NCI-H69 (cell line): ENCODE results near the gene PILRB.

Source experiments
- DNase-seq: peaks from one replicate; lab custom pipeline; 2025; lab: John Stamatoyannopoulos, UW

The PILRB gene

DNA sequence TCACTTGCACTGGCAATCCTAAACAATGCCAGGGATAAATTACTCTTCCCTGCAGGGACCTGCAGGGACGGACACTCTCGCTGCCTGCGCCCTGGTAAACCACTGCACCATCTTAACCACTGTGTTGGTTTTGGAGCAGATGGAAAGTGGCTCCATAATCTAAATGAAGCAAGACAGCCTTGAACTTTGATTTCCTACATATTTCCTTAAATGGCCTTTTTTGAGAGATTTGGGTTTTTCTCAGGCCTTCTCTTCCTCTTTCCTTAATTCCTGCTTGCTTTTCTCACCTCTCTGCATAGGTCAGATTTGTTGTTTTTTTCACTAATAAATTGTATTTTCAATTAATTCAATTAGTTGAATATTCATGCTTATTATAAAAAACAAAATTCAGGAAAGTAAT lies 18.1 kb downstream of the PILRB start:
- no peak for DNase-seq

DNA sequence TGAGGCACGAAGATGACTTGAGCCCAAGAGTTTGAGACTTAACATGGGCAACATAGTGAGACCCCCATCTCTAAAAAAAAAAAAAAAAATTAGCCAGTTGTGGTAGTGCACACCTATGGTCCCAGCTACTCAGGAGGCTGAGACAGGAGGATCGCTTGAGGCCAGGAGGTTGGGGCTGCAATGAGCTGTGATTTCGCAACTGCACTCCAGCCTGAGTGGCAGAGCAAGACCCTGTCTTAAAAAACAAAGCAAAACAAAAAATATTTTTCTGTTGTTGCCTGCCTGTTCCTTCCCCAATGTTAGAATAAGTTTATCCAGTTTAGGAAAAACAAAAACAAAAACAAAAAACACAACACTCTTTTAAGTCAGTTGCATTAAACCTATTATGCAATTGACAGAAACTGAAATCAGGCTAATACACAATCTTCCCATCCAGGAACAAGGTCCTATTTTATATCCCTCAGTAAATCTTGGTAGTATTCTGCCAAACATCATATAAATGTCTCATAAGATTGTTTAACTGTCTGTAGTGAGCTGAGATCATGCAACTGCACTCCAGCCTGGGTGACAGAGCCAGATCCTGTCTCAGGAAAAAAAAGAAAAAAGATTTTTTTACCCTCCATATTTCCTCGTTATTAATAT lies 20.3 kb downstream of the PILRB start:
- no peak for DNase-seq

- DNase-seq, result no peak
Measured at GRCh38 chr7:100380196-100380595, 22.3 kb downstream of the PILRB start.

DNA sequence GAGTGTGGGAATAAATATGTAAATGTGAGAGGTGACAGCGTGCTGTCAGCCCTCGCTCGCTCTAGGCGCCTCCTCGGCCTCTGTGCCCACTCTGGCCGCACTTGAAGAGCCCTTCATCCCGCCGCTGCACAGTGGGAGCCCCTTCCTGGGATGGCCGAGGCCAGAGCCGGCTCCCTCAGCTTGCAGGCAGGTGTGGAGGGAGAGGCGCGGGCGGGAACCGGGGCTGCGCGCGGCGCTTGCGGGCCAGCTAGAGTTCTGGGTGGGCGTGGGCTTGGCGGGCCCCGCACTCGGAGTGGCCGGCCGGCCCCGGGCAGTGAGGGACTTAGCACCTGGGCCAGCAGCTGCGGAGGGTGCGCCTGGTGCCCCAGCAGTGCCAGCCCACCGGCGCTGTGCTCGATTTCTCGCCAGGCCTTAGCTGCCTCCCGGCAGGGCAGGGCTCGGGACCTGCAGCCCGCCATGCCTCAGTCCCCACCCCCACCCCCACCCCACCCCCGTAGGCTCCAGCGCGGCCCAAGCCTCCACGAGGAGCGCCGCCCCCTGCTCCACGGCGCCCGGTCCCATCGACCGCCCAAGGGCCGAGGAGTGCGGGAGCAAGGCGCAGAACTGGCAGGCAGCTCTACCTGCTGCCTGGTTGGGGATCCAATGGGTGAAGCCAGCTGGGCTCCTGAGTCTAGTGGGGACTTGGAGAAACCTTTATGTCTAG lies 23.8 kb downstream of the PILRB start:
- DNase-seq, result peak; percentile 52

- peak; percentile 92 for DNase-seq
Measured at GRCh38 chr7:100382234-100382853, 24.4 kb downstream of the PILRB start.

DNA sequence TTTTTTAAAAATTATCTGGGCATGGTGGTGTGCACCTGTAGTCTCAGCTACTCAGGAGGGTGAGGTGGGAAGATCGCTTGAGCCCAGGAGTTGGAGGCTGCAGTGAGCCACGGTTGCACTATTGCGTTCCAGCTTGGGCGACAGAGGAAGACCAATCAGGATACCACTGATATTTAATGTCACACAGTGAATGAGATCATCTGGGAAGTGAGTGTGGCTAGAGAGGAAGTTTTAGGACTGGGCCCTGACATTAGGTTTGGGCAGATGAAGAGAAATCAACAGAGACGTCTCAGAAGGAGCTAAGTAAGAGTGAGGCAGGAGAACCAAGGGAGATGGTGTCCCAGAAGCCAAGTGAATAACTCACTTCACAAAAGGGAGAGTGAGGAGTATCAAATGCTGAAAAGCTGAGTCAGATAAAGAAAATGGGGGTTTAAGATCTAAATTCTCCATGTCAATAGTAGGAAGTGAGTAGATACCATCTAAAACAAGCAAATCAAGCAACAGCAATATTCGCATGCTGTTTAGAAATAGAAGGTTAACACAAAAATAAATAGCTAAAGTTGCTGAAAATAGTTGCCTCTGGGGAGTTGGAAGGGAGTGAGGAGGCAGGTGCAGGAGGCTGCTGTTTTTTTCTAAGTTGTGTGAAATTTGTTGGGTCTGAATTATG lies 26.8 kb downstream of the PILRB start:
- no peak for DNase-seq

DNA sequence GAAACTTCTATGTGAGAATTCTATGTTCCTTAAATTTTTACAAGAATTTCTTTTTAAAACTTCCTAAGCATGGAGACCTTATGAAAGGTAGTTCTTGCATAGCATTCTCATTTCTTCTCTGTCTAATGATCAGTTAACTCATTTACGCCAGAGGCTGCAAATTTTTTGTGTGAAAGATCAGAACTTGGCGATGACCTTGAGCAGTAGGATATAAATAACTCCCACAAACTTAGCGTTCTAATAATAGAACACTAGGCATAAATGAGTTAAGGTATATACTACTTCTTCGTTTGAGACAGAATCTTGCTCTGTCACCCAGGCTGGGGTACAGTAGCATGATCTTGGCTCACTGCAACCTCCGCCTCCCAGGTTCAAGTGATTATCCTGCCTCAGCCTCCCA lies 29.0 kb downstream of the PILRB start:
- DNase-seq, result no peak

GRCh38 chr7:100387695-100388094 lies 29.8 kb downstream of the PILRB start:
- no peak for DNase-seq

DNA sequence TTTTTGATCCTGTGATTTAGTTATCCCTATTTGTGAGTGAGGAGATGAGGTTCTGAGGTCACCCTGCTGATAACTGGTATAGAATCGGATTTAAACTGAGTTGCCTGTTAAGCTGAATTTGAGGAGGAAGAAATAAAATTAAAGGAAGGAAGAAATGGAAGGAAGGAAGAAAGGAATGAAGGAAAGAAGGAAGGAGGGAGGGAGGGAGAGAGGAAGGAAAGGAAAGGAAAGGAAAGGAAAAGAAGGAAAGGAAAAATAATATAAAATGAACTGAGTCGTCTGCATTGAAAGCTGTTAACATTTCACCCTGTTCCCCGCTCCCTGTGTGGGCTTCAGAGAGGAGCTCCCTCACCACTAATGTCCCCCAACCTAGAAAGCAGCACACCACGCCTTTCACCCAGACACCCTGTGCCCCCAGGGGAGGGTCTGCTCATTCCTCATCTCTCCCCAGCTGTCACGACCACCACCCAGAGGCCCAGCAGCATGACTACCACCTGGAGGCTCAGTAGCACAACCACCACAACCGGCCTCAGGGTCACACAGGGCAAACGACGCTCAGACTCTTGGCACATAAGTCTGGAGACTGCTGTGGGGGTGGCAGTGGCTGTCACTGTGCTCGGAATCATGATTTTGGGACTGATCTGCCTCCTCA lies 31.6 kb downstream of the PILRB start:
- DNase-seq, result no peak

DNA sequence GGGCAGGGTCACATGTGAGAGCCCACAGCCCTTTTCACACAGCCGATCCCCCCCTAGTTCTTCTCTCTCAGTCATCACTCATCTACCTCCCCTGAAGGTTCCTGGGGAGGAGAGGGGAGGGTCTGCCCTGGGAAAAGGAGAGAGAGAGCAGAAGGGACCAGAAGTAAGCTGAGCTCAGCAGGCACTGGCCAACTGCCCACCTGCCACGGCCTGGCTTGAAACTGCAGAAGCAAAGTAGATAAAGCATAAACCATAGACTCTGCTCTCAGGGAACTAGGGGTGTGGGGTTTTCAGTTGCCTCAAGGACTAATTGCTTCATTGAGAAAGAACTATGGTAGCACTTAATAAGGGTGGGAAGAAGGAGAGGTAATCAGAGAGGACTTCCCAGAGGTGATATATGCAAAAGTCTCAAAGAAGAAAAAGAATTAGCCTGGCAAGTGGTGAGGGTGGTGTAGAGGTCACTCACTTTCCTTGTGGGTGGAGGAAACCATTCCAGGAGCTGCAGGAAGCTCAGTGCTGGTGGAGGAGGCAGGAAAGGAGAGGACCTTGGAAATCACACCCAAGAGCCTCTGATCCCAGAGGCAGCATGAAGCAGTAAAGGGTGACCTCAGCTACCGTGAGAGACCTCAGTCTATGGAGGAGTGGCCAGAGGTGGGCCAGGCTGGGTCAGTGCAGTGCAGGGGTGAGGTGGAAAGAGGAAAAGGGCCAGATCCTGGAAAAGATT lies 32.5 kb downstream of the PILRB start:
- no peak for DNase-seq

DNA sequence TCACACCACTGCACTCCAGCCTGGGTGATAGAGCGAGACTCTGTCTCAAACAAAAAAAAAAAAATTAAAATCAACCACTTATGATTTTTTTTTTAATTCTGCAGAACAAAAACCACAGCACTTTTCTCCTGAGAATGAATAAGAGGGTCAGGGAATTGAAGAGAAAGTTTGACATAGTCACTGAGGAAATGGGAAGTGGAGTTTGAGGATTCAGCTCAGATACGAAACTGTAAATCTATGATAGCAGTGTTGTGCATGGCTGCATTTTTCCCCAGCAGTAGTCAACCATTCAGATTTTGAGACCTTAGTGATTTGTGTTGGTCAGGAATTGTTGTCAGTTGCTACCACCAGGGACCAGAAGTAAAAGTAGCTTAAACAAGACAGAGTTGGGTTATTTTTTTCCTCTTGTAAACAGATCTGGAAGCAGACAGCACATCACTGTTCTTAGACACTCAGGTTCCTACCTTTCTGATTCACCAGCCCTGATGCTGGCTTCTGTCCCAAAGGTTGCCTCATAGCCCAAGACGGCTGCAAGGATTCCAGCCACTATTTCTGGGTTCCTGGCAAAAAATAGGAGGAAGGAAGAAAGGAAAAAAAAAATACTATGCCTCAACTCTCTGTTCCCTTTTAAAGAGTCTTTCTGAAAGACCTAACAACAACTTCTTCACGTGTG lies 35.5 kb downstream of the PILRB start:
- no peak for DNase-seq

GRCh38 chr7:100394077-100394476 lies 36.2 kb downstream of the PILRB start:
- no peak for DNase-seq

DNA sequence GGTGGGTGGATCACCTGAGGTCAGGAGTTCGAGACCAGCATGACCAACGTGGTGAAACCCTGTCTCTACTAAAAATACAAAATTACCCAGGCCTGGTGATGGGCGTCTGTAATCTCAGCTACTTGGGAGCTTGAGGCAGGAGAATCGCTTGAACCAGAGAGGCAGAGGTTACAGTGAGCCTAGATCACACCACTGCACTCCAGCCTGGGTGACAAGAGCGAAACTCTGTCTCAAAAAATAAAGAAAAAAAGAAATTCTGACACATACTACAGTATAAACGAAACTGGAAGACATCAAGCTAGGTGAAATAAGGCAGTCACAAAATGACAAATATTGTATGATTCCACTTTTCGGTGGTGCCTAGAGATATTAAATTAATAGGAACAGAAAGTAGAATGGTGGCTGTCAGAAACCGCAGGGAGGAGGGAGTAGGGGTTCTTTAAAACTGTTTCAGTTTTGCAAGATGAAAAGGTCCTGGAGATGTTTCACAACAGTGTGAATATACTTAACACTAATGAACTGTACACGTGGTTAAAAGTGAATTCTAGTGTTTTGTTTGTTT lies 38.6 kb downstream of the PILRB start:
- DNase-seq, result no peak

DNA sequence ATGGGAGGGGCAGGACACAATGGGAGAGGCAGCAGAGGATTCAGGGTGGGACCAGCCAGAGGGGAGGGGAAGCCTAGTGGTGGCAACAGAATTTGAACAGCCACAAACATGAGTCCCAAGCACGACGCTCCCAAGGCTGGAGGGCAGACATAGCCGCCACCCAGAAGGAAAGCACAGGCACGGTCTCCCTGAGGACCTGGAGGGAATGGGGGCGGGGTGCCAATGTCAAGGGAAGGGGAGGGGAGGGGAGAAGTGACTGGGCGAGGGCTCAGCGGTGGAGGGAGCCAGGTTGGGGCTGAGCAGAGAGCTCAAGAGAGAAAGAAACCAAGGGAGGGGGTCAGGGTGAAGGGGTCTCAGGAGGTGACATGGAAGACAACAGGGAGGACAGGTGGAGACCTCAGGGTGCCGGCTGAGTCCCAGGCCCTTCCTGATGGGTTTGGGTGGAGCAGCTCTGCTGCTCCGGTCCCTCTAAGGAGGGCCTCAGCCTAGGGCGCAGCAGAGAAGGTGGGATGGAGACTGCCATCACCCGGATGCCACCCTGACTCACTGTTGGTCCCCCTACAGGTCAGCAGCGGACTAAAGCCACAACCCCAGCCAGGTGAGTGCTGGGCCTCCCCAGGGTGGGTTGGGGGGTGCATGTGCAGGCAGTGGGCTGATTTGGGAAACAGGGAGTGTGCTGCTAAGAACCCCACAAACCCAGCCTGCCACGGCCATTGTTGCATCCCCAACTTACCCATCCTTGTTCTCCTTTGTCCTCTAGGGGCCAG lies 39.6 kb downstream of the PILRB start:
- DNase-seq, result no peak

GRCh38 chr7:100398239-100398638 lies 40.3 kb downstream of the PILRB start:
- DNase-seq, result no peak

DNA sequence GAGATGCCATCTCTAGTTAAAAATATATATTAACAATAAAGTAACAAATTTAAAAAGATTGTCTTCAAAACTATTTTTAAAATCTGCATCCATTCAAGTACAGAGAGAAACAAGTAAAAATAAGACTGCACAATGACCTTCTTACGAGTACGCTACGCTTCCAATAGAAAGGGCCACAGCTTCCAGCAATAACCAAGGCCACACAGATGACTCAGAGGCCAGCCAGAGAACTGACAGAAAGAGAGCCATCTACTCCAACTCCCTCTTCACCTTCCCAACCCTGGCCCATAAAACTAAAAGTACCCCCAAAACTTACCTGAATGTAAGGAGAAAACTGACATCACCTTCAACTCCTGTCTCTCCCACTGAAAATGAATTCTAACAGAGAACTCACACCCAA lies 42.1 kb downstream of the PILRB start:
- DNase-seq, result no peak

- DNase-seq, result peak; percentile 31
Measured at GRCh38 chr7:100400656-100401055, 42.7 kb downstream of the PILRB start.

- DNase-seq, result no peak
Measured at GRCh38 chr7:100401811-100402210, 43.9 kb downstream of the PILRB start.

- DNase-seq, result no peak
Measured at GRCh38 chr7:100402241-100402640, 44.3 kb downstream of the PILRB start.

DNA sequence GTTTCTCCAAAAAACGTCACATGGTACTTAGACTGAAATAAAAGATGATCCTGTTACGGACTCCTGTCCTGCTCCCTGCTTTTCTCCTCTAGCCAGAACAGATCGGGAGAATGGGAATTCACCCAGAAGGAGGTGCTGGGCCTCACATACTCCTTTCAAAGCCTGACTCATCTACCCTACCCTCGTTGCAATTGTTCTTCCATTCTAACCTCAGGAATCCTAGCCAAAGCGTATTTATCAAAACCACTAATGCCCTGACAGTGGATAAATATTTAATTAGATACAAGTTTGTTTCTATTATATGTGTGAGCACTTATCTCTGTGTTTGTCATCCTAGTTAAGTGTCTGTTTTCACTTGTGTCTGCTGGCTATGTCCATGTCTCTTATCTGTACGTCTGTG lies 48.9 kb downstream of the PILRB start:
- DNase-seq, result no peak
